ENCODE results near the gene HBD.
"Not testable (repeated sequence)": the region's sequence is repeated elsewhere in the genome, so short reads cannot be mapped to it uniquely, and the experiment has no call there.

HBD gene

GRCh38 chr11:5234381-5234834 is at the start of gene HBD:
Gene HBD, minus strand, starts transcription at chr11:5234483. Its CDS starts 50 bp downstream, at chr11:5234433.
- no peak for DNase-seq (ENCODE audit: low spot score)

GRCh38 chr11:5283882-5284281 is 49.6 kb upstream of the HBD start:
- no peak for DNase-seq (ENCODE audit: low spot score)

- DNase-seq (ENCODE audit: low spot score): no peak
Observed at GRCh38 chr11:5283086-5283485, 48.8 kb upstream of the HBD start.

GRCh38 chr11:5282628-5283027 is 48.3 kb upstream of the HBD start:
- no peak for DNase-seq (ENCODE audit: low spot score)

GRCh38 chr11:5281596-5281995 is 47.3 kb upstream of the HBD start:
- no peak for DNase-seq (ENCODE audit: low spot score)

GRCh38 chr11:5280582-5281102 is 46.4 kb upstream of the HBD start:
- DNase-seq (ENCODE audit: low spot score): no peak

GRCh38 chr11:5279471-5280090 is 45.3 kb upstream of the HBD start:
- no peak for DNase-seq (ENCODE audit: low spot score)

- no peak for DNase-seq (ENCODE audit: low spot score)
Observed at GRCh38 chr11:5277807-5278382, 43.6 kb upstream of the HBD start.

GRCh38 chr11:5276697-5277096 is 42.4 kb upstream of the HBD start:
- no peak for DNase-seq (ENCODE audit: low spot score)

- no peak for DNase-seq (ENCODE audit: low spot score)
Observed at GRCh38 chr11:5275369-5276110, 41.3 kb upstream of the HBD start.

- DNase-seq (ENCODE audit: low spot score): no peak
Observed at GRCh38 chr11:5274395-5274794, 40.1 kb upstream of the HBD start.

- DNase-seq (ENCODE audit: low spot score): no peak
Observed at GRCh38 chr11:5272395-5273017, 38.2 kb upstream of the HBD start.

- DNase-seq (ENCODE audit: low spot score): no peak
Observed at GRCh38 chr11:5269715-5270147, 35.4 kb upstream of the HBD start, which contains the start of gene HBE1. Gene HBE1, minus strand, starts transcription at chr11:5269945. Its CDS starts 55 bp downstream, at chr11:5269890.

- DNase-seq (ENCODE audit: low spot score): no peak
Observed at GRCh38 chr11:5267033-5267563, 32.8 kb upstream of the HBD start.

GRCh38 chr11:5266609-5267008 is 32.3 kb upstream of the HBD start:
- DNase-seq (ENCODE audit: low spot score): no peak

- no peak for DNase-seq (ENCODE audit: low spot score)
Observed at GRCh38 chr11:5265832-5266231, 31.5 kb upstream of the HBD start.

- no peak for DNase-seq (ENCODE audit: low spot score)
Observed at GRCh38 chr11:5258543-5259262, 24.4 kb upstream of the HBD start.

- no peak for DNase-seq (ENCODE audit: low spot score)
Observed at GRCh38 chr11:5257296-5257695, 23.0 kb upstream of the HBD start.

- DNase-seq (ENCODE audit: low spot score): not testable (repeated sequence)
Observed at GRCh38 chr11:5254646-5255413, 20.5 kb upstream of the HBD start, which contains the start of gene HBG2. Gene HBG2, minus strand, starts transcription at chr11:5254781. Its CDS starts 53 bp downstream, at chr11:5254728.

GRCh38 chr11:5254023-5254422 is 19.7 kb upstream of the HBD start:
- DNase-seq (ENCODE audit: low spot score): not testable (repeated sequence)

- not testable (repeated sequence) for DNase-seq (ENCODE audit: low spot score)
Observed at GRCh38 chr11:5253440-5253839, 19.2 kb upstream of the HBD start.
